Neural crest cell (in vitro differentiated cells): ENCODE data around the gene HEBP1. TPM values are rescaled to one million over a fixed set of nuclear protein-coding genes. Genes with fewer than 3 reads are reported as not detected.

Experiments
- DNase-seq: peaks from one replicate; pipeline ENCODE4 v3.0.0; 2021; ENCODE audit warnings: low read depth, mixed read lengths, low spot score
- H3K27ac Mint-ChIP-seq: one replicate; pipeline ENCODE4 v1.8.0; 2021; ENCODE audit warnings: mild to moderate bottlenecking, mixed read lengths; ENCODE audit not compliant: unreplicated experiment
- H3K27me3 Mint-ChIP-seq: 2 replicates; pipeline ENCODE4 v1.8.0; 2021; ENCODE audit warnings: low read depth, mild to moderate bottlenecking, mixed read lengths
- H3K36me3 Mint-ChIP-seq: 2 replicates; pipeline ENCODE4 v1.8.0; 2021; ENCODE audit warnings: low read depth, mild to moderate bottlenecking, mixed read lengths
- H3K4me1 Mint-ChIP-seq: 2 replicates; pipeline ENCODE4 v1.8.0; 2021; ENCODE audit warnings: mixed read lengths
- H3K4me3 Mint-ChIP-seq: one replicate; pipeline ENCODE4 v1.8.0; 2021; ENCODE audit warnings: mild to moderate bottlenecking, mixed read lengths
- H3K9me3 Mint-ChIP-seq: 2 replicates; pipeline ENCODE4 v1.8.0; 2021; ENCODE audit warnings: mixed read lengths
- CTCF ChIP-seq: fragments of 200-600 bp; sonication (generic); conservative IDR thresholded peaks from 2 replicates; pipeline ENCODE4 v1.5.0; 2021; ENCODE audit warnings: antibody characterized with exemption, mild to moderate bottlenecking
- total RNA-seq: library from RNA; stranded (reverse); gene quantifications from 2 replicates; pipeline ENCODE4 v1.2.1, GENCODE V29; 2021

The HEBP1 gene
- total RNA-seq, 1 donor from 2014 or later, result 23.6 TPM

GRCh38 chr12:13022851-13023271 lies 22.8 kb upstream of the HEBP1 start:
- Mint-ChIP-seq H3K9me3 (no peaks in the 10 kb centered on the region), H3K27ac (no peak overlapping the region), H3K27me3 (no peaks in the 10 kb centered on the region), H3K36me3 (no peaks in the 10 kb centered on the region), H3K4me3 (no peak overlapping the region), H3K4me1 (no peaks in the 10 kb centered on the region)
- no peak for TF ChIP-seq CTCF
- DNase-seq, result no peak

GRCh38 chr12:13011098-13011497 lies 11.0 kb upstream of the HEBP1 start:
- H3K9me3 Mint-ChIP-seq, result no peaks in the 10 kb centered on the region
- DNase-seq, result no peak
- H3K27ac Mint-ChIP-seq, result no peak overlapping the region
- no peaks in the 10 kb centered on the region for H3K4me1 Mint-ChIP-seq
- TF ChIP-seq CTCF, result no peak
- H3K36me3 Mint-ChIP-seq, result no peaks in the 10 kb centered on the region
- no peaks in the 10 kb centered on the region for H3K27me3 Mint-ChIP-seq
- H3K4me3 Mint-ChIP-seq, result no peak overlapping the region

- Mint-ChIP-seq H3K27me3 (peaks cover 4% of the 10 kb centered on the region), H3K9me3 (no peaks in the 10 kb centered on the region), H3K27ac (no peak overlapping the region), H3K4me3 (no peak overlapping the region), H3K4me1 (no peaks in the 10 kb centered on the region), H3K36me3 (no peaks in the 10 kb centered on the region)
- DNase-seq, result no peak
- TF ChIP-seq CTCF, result no peak
Observed at GRCh38 chr12:13008741-13009380, 8.8 kb upstream of the HEBP1 start.

- H3K36me3 Mint-ChIP-seq, result no peaks in the 10 kb centered on the region
- no peak for DNase-seq
- TF ChIP-seq CTCF, result no peak
- peaks cover 11% of the 10 kb centered on the region for H3K27me3 Mint-ChIP-seq
- H3K4me3 Mint-ChIP-seq, result no peak overlapping the region
- H3K27ac Mint-ChIP-seq, result no peak overlapping the region
- no peaks in the 10 kb centered on the region for H3K9me3 Mint-ChIP-seq
- no peaks in the 10 kb centered on the region for H3K4me1 Mint-ChIP-seq
Observed at GRCh38 chr12:13007496-13008233, 7.6 kb upstream of the HEBP1 start.

GRCh38 chr12:13005649-13006048 lies 5.6 kb upstream of the HEBP1 start:
- Mint-ChIP-seq H3K4me1 (peaks cover 10% of the 10 kb centered on the region), H3K9me3 (no peaks in the 10 kb centered on the region), H3K36me3 (no peaks in the 10 kb centered on the region), H3K27me3 (peaks cover 24% of the 10 kb centered on the region), H3K27ac (no peak overlapping the region), H3K4me3 (no peak overlapping the region)
- TF ChIP-seq CTCF, result no peak
- no peak for DNase-seq
